Measurements from ENCODE around the gene CAB39.

GRCh38 chr2:230779607-230780006 is 67.0 kb downstream of the CAB39 start:
- no peak for TF ChIP-seq EZH2 (IDR thresholded peaks at IDR 0.05; ENCODE audit: low read length, unreplicated experiment)
- TF ChIP-seq CTCF (conservative IDR thresholded peaks at IDR 0.05; ENCODE audit: low read depth, low read length), result no peak
- no peak for TF ChIP-seq EZH2phosphoT487 (IDR thresholded peaks at IDR 0.05; ENCODE audit: borderline replicate concordance, low read length)

Data from PC-3 (cell line).